Ectodermal cell (in vitro differentiated cells): ENCODE data around the gene UBL3.

Source experiments
- H3K27ac ChIP-seq: 2 replicates; pipeline ENCODE4 v1.7.0; 2013; ENCODE audit warnings: mild to moderate bottlenecking, low read depth, low read length; ENCODE audit not compliant: insufficient read depth, poor library complexity, severe bottlenecking
- H3K27me3 ChIP-seq: 2 replicates; pipeline ENCODE4 v1.7.0; 2013; ENCODE audit warnings: mild to moderate bottlenecking, low read length; ENCODE audit not compliant: insufficient read depth, control insufficient read depth, poor library complexity, severe bottlenecking
- H3K36me3 ChIP-seq: one replicate; pipeline ENCODE4 v1.7.0; 2013; ENCODE audit warnings: low read length; ENCODE audit not compliant: control insufficient read depth, insufficient read depth
- H3K4me1 ChIP-seq: one replicate; pipeline ENCODE4 v1.7.0; 2013; ENCODE audit warnings: low read length; ENCODE audit not compliant: control insufficient read depth, insufficient read depth
- H3K4me3 ChIP-seq: 2 replicates; pipeline ENCODE4 v1.7.0; 2013; ENCODE audit warnings: low read depth, low read length, control low read depth; ENCODE audit not compliant: insufficient read depth
- H3K9me3 ChIP-seq: 2 replicates; pipeline ENCODE4 v1.7.0; 2013; ENCODE audit warnings: mild to moderate bottlenecking, low read length, moderate library complexity; ENCODE audit not compliant: control insufficient read depth
- WGBS, 2 experiments: methylation state at CpG; one replicate each; pipeline ENCODE4 v1.1.7; 2013; ENCODE audit warnings: missing lambda C conversion rate in 2 of 2; 5-methylcytosine and 5-hydroxymethylcytosine counted together

The UBL3 gene

DNA sequence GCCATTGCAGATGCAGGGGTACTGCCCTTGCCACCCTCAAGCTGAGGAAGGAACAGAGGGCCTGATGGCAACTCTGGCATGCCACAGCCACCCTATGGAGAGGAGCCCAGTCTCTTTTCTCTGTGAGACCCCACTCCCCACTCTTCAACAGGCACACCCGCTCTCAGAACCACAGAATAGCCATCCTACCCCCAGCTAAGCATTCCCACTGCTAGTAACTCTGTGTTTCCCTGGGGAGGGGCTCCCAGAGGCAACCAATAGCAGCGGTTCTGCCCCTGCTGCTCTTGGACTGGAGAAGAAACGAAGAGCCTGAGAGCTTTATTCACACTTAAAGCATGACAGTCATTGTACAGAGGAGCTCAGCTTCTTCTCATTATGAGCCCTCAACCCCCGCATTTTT is 49.3 kb downstream of the UBL3 start:
- Histone ChIP-seq H3K4me1 (peaks cover 21% of the 10 kb centered on the region), H3K4me3 (no peak overlapping the region), H3K9me3 (no peaks in the 10 kb centered on the region), H3K27me3 (no peaks in the 10 kb centered on the region), H3K27ac (peak overlapping the region; percentile 57), H3K36me3 (no peaks in the 10 kb centered on the region)
- 62 to 65% methylated on average over 4 of the region's 4 CpGs for WGBS, 2 experiments

- Histone ChIP-seq H3K36me3 (no peaks in the 10 kb centered on the region), H3K27me3 (no peaks in the 10 kb centered on the region), H3K27ac (peak overlapping the region; percentile 57), H3K4me3 (no peak overlapping the region), H3K4me1 (peaks cover 21% of the 10 kb centered on the region), H3K9me3 (no peaks in the 10 kb centered on the region)
- 75 to 77% methylated on average over 6 of the region's 6 CpGs for WGBS, 2 experiments
Measured at GRCh38 chr13:29800687-29801086, 49.7 kb downstream of the UBL3 start.

DNA sequence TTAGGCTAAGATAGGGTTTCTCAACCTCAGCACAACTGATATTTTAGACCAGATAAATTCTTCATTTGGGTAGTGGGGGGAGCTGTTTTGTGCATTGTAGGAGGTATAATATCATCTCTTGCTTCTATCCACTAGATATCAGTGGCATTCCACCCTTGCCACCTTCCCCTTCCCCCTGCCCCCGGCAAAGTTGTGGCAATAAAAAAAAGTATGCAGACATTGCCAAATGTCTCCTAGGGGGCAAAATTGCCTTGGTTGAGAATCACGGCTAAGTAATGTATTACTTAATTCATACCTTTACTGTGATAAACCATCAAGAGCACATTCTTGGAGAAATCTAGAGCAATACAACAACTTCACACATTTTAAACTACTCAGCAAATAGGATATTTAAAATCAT is 51.4 kb downstream of the UBL3 start:
- Histone ChIP-seq H3K27me3 (no peaks in the 10 kb centered on the region), H3K27ac (no peak overlapping the region), H3K4me1 (peaks cover 21% of the 10 kb centered on the region), H3K4me3 (no peak overlapping the region), H3K9me3 (no peaks in the 10 kb centered on the region), H3K36me3 (no peaks in the 10 kb centered on the region)
- WGBS, 2 experiments, result 92 to 100% methylated on average over 2 of the region's 2 CpGs

GRCh38 chr13:29791997-29792780 is 58.2 kb downstream of the UBL3 start:
- H3K27ac ChIP-seq, result no peak overlapping the region
- 85 to 90% methylated on average over 2 to 4 of the region's 5 CpGs for WGBS, 2 experiments
- no peaks in the 10 kb centered on the region for H3K36me3 ChIP-seq

DNA sequence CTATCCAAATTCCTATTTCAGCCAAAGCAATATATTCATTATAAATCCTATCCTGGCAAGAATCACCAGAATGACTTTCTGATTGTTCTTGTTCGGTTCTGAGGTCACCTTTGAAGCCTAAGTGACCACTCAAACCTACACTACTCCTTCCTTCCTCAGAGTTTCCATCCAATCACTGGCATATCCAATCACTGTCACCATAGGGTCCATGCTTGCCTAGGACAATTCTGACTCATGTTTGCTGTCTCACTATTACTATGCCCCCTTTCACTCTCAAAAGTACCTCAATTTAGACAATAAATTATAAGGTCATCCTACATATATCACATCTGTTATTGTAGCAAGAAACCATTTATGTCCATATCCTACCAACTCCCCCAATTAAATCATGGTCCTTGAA is 58.9 kb downstream of the UBL3 start:
- H3K4me1 ChIP-seq, result no peaks in the 10 kb centered on the region
- 94% methylated on average over 1 of the region's 1 CpG for WGBS, 2 experiments
- no peak overlapping the region for H3K27ac ChIP-seq
- no peak overlapping the region for H3K4me3 ChIP-seq
- H3K36me3 ChIP-seq, result no peaks in the 10 kb centered on the region
- H3K9me3 ChIP-seq, result no peaks in the 10 kb centered on the region
- H3K27me3 ChIP-seq, result no peaks in the 10 kb centered on the region

More at GRCh38 chr13:29791997-29792780, 58.2 kb downstream of the UBL3 start:
- Histone ChIP-seq H3K4me1 (no peaks in the 10 kb centered on the region), H3K4me3 (no peak overlapping the region), H3K9me3 (no peaks in the 10 kb centered on the region), H3K27me3 (no peaks in the 10 kb centered on the region)

GRCh38 chr13:29786698-29787097 is 63.7 kb downstream of the UBL3 start:
- Histone ChIP-seq H3K27me3 (no peaks in the 10 kb centered on the region), H3K4me3 (no peak overlapping the region), H3K9me3 (no peaks in the 10 kb centered on the region), H3K27ac (no peak overlapping the region), H3K4me1 (no peaks in the 10 kb centered on the region), H3K36me3 (no peaks in the 10 kb centered on the region)
- 100% methylated on average over 1 of the region's 1 CpG; no CpG with 5 or more reads in 1 of the 2 experiments for WGBS, 2 experiments

DNA sequence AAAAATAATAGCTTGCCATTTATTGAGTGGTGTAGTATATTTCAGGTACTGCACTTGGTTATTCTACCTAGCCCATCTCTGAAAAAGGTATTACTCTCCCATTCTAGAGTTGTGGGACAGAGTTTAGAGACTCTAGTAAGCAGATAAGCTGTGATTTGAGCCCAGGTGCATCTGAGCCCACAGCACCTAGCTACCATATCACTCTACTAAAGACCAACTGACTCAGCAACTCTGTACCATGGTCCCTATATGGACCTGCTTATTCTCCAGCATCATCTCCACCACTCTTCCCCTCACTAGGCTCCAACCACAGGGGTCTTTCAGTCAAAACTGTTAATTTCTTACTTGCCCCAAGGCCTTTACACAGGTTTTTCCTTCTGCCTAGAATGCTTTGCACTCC is 64.4 kb downstream of the UBL3 start:
- Histone ChIP-seq H3K36me3 (no peaks in the 10 kb centered on the region), H3K27ac (no peak overlapping the region), H3K4me3 (no peak overlapping the region), H3K27me3 (no peaks in the 10 kb centered on the region), H3K4me1 (no peaks in the 10 kb centered on the region), H3K9me3 (no peaks in the 10 kb centered on the region)

GRCh38 chr13:29782798-29783197 is 67.6 kb downstream of the UBL3 start:
- no peaks in the 10 kb centered on the region for H3K27me3 ChIP-seq
- H3K27ac ChIP-seq, result no peak overlapping the region
- no peak overlapping the region for H3K4me3 ChIP-seq
- 46 to 60% methylated on average over 1 of the region's 1 CpG for WGBS, 2 experiments
- H3K9me3 ChIP-seq, result no peaks in the 10 kb centered on the region
- no peaks in the 10 kb centered on the region for H3K36me3 ChIP-seq
- no peaks in the 10 kb centered on the region for H3K4me1 ChIP-seq

DNA sequence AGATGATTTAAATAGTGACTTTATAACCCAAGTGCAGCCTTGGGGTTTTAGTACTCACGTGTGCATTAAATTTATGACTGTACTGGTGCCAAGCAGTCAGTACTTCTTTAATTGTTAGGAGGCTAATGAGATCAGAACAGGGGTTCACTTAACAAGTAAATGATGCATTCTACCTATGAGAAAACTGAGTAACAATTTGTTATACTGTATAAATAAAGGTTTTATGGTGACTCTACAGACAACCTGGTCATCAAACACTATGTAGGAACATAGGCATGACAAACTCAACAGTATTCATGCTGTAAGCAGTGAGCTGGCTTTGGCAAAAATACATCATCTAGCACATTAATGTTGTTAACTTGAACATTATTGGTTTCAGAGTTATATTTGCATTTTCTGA is 75.6 kb downstream of the UBL3 start:
- Histone ChIP-seq H3K4me3 (no peak overlapping the region), H3K27ac (no peak overlapping the region), H3K4me1 (no peaks in the 10 kb centered on the region), H3K9me3 (no peaks in the 10 kb centered on the region), H3K27me3 (no peaks in the 10 kb centered on the region), H3K36me3 (no peaks in the 10 kb centered on the region)
- WGBS, 2 experiments, result 93 to 96% methylated on average over 1 of the region's 1 CpG

GRCh38 chr13:29771247-29771646 is 79.2 kb downstream of the UBL3 start:
- no peak overlapping the region for H3K4me3 ChIP-seq
- H3K27me3 ChIP-seq, result no peaks in the 10 kb centered on the region
- H3K9me3 ChIP-seq, result no peaks in the 10 kb centered on the region
- WGBS, 2 experiments, result 80% methylated on average over 1 of the region's 2 CpGs; no CpG with 5 or more reads in 1 of the 2 experiments
- no peaks in the 10 kb centered on the region for H3K4me1 ChIP-seq
- H3K27ac ChIP-seq, result no peak overlapping the region
- no peaks in the 10 kb centered on the region for H3K36me3 ChIP-seq
